ENCODE results near the gene RBP3.

RBP3 gene

DNA sequence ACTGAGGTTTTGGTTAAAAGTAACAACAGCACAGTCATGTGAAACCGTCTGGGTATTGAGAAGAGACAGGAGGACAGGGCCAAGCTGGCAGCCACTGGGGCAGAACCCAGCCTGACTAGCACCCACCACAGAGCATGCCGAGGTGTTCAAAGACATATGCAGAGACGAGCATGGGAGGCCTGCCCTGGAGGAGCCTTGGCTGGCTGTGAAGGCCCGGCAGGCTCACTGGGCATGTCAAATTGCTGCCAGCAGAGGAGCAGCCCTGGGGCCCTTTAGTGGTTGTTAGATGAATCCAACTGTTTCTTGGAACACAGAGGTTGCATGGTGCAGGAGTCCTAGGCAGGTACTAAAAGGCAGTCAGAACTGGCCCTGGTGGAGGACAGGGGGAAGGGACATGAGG lies 30.9 kb upstream of the RBP3 start:
- in situ Hi-C loops (cut with MboI; ENCODE audit: low sequenced_read_pairs): no loop called here

DNA sequence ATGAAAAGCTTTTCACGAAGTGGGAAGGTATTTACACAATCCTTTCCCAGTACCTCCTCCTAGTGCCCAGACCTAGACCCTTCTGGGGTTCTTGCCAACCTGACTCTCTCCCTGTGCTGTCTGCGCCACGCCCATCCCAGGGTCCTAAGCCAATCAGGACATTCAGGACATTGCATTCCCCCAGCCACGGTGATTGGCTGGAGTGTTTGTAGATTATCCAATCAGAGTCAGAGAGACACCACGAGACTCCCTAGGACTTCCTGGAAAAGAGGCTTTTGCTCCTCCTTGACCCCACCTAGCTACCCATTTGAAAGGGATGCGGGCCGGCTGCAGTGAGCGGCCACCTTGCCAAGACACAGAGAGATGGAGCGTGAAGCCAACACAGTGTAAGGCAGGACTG lies 29.5 kb upstream of the RBP3 start:
- in situ Hi-C loops (cut with MboI; ENCODE audit: low sequenced_read_pairs): no loop called here

DNA sequence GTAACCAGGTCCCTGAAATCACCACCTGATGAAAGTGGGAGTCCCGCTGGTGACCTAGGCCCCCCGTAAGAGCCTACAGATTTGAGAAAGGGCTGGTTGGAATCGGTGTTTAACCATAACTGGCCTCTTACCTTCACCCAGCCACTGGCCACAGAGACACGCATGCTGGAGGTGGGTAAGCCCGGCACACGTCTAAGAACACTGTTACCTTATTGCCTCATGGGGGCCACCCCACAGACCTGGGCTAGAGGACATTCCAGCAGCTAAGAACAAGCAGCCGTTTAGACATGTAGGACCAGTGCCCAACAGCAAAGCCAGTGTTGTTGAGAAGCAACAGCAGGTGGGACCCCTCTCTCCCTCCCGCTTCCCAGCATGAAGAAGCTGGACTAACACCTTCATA lies 28.4 kb upstream of the RBP3 start:
- in situ Hi-C loops (cut with MboI; ENCODE audit: low sequenced_read_pairs): no loop called here

DNA sequence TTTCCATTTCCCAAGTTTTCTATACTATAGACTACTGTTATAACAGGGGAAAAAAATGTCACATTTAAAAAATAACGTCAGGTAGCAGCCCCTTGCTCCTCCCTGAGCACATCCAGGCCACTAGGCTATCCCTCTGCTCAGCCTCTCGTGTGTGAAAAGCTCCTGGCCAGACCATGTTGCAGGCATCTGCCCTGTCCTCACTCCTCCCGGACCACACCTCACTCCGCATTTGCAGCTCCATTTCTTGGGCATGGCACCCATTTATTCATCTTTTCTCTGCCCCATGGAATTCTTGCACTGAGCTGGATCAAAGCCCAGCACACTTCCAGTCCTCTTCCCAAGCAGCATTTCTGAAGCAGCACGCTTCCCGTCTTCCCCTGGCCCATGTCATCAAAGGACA lies 27.4 kb upstream of the RBP3 start:
- in situ Hi-C loops (cut with MboI; ENCODE audit: low sequenced_read_pairs): no loop called here

DNA sequence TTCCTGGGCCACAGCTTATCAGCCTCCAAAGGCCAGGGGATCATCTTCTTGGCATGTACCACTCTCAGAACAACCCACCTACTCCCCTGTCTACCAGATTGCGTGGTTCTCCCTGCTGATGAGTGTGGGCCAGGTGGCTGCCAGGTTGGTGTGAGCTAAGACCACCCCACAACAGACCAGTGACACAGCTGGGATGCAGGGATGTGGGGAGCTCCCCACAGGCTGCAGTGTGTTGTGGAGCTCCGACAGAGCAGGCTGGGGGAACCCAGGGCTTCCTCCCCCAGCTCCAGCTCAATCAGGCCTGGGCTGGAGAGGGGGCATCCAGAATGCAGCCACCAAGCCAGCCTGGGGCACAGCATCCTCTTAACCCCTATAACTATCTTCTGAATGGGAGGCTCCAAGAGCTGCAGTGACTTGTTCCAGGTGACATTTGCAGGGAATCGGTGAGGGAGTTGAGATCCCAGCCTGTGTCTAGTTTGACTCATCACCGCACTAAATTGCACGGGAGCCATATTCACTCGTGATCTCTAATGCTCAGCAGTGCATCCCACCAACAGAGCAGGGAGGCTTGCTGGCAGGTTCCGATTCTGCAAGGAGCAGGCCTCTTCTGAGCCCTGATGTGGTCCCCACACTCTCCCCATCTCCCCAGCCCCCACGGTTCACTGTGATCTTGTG lies 26.5 kb upstream of the RBP3 start:
- in situ Hi-C loops (cut with MboI; ENCODE audit: low sequenced_read_pairs): no loop called here

DNA sequence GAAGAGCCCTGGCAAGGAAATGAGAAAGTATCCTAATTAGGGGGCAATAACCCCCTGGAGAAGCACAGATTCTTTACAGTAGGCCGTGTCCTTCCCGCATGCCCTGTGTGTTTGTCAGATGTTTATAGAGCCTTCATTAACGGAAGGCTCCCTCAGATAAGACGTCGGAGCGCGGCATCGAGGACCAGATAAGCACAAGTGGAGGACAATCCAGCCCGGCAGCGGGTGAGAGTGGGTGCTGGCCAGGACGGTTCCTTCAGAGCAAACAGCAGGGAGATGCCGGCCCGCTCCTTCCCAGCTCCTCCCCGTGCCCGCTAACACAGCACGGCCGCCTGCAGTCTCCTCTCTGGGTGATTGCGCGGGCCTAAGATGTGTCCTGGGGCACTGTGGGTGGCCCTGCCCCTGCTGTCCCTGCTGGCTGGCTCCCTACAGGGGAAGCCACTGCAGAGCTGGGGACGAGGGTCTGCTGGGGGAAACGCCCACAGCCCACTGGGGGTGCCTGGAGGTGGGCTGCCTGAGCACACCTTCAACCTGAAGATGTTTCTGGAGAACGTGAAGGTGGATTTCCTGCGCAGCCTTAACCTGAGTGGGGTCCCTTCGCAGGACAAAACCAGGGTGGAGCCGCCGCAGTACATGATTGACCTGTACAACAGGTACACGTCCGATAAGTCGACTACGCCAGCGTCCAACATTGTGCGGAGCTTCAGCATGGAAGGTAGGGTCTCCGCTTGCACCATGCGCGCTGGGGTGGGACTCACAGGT lies 25.7 kb upstream of the RBP3 start, which contains the start of gene GDF2:
Gene GDF2, plus strand, starts transcription at position 155 of the 762 bp plus-strand sequence. Its CDS starts 215 bp downstream, at position 370.
- in situ Hi-C loops (cut with MboI; ENCODE audit: low sequenced_read_pairs): no loop called here

DNA sequence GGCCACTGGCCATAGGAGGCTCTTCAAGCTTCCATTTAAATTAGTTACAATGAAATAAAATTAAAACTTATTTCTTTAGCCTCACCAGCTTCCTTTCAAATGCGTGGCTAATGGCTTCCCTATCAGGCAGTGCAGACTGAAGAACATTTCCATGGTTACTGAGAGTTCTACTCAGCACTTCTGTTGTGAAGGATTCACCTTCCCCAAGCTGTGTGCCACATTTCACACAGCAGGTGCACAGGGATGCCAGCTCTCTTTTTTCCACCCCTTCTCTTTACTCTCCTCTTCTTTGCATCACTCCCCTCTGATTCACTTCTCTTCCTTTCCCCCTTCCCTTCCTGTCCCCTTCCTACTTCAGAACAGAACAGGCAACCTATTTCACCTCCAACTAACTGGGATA lies 25.1 kb upstream of the RBP3 start:
- in situ Hi-C loops (cut with MboI; ENCODE audit: low sequenced_read_pairs): no loop called here

DNA sequence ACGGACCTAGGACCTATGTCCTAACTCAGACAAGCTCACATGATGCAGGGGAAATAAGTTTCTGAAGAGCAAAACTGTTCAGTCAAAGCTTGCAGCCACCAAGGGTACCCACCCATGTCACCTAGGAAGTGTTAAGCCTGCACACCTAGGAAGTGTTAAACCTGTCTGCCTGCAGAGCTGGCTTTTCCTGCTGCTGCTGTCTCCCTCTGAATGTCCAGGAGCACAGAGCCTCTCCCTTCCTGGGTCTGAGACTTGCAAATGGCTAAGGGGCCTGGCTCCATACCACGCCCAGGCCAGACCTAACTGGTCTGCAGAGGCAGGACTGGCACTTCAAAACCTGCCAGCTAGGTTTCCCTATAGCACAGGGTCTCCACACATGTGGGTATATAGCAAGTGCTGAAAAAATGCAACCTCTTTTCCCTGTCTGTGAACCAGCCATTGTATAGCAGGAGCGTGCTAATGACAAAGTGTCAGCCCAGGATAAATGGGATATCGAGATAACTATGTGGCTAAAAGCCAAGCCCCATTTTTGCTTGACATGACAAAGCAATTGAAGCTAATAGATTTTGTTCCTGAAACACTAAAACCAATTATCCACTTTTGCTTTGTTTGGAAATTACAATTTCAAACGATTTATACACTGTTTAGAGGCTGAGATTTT lies 24.4 kb upstream of the RBP3 start:
- in situ Hi-C loops (cut with MboI; ENCODE audit: low sequenced_read_pairs): no loop called here

DNA sequence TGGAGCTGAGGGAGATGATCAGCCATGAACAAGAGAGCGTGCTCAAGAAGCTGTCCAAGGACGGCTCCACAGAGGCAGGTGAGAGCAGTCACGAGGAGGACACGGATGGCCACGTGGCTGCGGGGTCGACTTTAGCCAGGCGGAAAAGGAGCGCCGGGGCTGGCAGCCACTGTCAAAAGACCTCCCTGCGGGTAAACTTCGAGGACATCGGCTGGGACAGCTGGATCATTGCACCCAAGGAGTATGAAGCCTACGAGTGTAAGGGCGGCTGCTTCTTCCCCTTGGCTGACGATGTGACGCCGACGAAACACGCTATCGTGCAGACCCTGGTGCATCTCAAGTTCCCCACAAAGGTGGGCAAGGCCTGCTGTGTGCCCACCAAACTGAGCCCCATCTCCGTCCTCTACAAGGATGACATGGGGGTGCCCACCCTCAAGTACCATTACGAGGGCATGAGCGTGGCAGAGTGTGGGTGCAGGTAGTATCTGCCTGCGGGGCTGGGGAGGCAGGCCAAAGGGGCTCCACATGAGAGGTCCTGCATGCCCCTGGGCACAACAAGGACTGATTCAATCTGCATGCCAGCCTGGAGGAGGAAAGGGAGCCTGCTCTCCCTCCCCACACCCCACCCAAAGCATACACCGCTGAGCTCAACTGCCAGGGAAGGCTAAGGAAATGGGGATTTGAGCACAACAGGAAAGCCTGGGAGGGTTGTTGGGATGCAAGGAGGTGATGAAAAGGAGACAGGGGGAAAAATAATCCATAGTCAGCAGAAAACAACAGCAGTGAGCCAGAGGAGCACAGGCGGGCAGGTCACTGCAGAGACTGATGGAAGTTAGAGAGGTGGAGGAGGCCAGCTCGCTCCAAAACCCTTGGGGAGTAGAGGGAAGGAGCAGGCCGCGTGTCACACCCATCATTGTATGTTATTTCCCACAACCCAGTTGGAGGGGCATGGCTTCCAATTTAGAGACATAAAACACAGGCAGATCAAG lies 22.6 kb upstream of the RBP3 start:
- in situ Hi-C loops (cut with MboI; ENCODE audit: low sequenced_read_pairs): no loop called here

DNA sequence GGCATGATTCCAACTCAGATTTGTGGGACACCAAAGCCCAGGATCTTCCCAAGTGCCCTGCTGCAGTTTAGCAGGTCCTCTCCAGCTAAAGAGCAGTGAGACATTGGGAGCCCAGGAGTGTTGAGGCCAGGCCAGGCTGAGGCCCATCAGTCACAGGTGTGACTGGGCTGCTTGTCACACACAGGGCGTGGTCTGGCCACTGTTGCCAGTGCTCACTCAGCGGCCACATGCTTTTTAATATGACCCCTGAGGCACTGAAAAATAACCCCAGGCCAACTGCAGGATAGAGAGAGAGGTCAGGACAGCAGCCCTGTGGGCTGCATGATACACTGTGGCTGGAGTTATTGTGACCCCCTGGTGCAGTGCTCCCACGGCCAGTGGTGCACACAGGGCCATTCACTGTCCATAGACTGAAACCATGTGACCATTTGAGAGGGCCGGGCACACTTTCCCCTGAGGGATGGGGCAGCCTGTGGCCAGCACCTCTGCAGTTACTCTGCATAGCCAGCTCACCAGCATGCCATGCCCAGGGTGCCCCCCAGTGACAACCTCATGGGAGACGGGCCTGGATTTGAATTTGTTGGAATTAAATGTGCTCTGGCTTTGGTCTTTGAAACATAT lies 21.7 kb upstream of the RBP3 start:
- in situ Hi-C loops (cut with MboI; ENCODE audit: low sequenced_read_pairs): no loop called here

DNA sequence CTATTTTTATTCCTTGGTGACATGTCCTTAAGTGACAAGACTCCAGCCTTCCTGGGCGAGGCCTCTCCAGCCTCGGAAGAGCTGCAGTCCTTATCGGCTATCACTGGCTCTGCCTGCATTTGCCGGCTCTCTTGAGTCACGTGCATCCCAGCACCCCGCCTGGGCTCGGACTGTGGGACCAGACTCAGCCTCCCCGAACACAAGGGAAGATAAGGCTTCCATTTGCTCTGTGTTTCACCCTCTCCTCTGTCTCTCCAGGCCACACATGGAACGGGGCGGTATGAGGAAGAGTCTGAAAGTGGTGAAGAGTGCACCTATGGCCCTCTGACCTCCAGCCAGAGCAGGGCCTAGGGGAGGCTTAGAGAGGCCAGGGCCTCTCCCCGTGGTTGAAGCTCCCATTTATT lies 21.2 kb upstream of the RBP3 start:
- in situ Hi-C loops (cut with MboI; ENCODE audit: low sequenced_read_pairs): no loop called here

DNA sequence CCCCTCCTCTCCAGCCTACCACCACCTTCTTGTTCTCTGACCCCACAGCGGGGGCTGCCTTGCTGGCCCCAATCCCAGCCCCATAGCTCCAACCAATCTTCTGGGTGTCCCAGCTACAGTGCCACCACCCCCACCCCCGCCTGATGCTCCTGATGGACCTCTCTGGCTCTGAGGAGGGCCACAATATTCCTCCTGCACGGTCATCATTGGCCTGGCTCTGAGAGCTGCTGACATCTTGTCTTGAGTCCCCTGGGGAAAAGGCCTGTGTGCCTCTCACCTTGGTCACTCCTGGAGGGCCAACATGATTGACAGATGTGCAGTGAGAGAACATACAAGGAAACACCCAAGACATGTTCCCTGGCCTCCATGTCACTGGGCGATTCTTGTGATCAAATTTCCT lies 18.3 kb upstream of the RBP3 start:
- in situ Hi-C loops (cut with MboI; ENCODE audit: low sequenced_read_pairs): no loop called here

DNA sequence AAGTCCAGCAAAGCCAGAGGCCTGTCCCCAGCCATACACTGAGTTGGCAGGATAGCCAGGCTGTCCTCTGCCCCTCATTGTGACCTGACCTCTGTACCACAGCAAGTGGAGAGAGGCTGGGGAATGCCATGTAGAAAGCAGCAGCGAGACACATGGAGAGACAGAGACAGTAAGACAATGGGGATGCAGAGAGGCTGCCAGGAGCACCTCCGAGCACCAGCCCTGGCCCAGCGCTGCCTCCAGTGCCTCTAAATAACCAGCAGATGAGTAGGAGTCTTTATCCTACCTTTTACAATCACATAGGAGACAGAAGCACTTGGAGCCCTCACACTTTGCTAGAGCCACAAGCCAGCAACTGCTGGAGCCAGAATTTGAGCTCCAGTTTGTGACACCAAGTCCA lies 17.8 kb upstream of the RBP3 start:
- in situ Hi-C loops (cut with MboI; ENCODE audit: low sequenced_read_pairs): no loop called here

DNA sequence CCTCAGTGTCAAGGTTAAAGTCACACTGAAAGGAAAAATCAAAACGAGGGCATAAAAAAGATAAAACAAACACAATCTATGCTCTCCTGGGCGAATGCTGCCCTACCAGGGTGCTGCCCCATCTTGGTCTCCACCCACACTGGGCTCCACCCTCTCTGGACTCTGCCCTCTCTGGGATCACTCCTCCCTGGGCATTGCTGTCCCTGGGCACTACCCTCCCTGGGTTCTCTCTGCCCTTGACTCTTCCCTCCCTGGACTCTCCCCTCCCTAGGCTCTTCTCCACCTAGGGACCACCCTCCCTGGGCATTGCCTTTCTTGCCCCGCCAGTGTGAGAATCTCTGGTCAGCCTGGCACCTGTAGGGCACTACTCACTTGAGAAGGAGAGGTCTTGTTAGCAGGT lies 17.4 kb upstream of the RBP3 start:
- in situ Hi-C loops (cut with MboI; ENCODE audit: low sequenced_read_pairs): no loop called here

DNA sequence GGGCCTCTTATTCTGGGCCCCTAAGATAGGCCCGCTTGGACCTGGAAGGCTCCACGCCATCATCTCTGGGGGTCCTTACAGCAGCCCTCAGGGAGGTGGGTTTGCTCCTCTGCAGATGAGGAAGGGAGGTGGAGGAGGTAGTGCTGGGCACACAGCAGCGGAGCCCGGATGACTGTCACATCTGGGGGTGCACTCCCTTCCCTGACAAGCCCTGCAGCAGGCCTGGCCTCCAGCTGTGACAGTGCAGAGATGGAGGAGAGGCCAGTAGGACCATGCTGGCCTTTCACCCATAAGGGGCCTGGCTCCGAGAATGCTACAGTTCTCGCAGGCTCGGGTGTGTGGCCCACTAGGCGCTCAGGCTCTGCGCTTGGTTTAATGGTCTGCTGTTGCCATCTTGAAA lies 16.7 kb upstream of the RBP3 start:
- in situ Hi-C loops (cut with MboI; ENCODE audit: low sequenced_read_pairs): no loop called here

DNA sequence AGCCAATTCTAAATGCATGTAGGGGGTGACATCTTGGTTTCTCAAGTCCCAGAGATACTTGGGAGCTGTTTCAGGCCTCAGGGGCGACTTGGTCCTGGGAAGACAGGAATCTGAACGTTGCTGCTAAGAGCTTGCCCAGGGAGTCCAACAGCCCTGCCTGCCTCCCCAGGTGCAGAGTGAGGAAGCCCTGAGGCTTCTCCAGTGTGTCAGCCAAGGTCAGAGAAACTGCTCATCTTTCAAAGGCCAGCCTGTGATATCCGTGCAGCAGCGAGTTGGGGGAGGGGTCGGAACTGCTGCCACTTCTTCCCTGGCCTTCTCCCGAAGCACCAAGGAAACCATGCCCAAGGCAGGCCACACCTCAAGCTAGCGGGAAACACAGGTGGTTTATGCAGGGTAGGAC lies 16.2 kb upstream of the RBP3 start:
- in situ Hi-C loops (cut with MboI; ENCODE audit: low sequenced_read_pairs): no loop called here

DNA sequence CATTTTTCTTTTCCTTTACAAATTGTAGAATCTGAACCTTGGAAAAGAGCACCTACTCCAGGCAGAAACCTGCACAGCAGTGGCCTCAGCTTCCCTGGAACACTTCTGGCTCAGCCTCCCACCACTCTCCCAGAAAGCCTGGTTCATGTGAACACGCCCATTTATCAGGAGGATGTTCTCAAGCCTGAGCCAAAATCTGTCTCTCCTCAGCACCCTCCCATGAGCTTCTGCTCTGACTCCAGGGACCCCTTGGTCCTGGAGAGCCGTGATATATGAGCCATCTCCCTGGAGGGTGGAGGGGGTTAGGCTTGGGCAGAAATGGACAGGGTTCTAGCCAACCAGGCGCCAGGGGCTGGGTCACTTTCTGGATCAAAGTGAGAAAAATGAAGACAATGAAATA lies 15.8 kb upstream of the RBP3 start:
- in situ Hi-C loops (cut with MboI; ENCODE audit: low sequenced_read_pairs): no loop called here

DNA sequence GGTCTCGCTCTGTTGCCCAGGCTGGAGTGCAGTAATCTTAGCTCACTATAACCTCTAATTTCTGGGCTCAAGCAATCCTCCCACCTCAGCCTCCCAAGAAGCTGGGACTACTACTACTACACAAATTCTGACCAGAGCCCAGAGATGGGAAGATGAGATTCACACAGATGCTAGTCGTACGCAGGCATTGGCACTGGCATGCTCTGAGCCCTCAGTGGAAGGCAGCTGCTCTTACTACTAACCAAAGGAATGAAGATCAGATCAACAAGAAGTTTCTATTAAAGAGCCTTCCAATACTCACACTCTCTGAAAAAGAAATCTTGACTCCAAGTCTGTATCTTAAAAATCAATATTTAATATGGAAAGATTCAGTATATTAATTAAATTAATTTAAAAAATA lies 15.2 kb upstream of the RBP3 start:
- in situ Hi-C loops (cut with MboI; ENCODE audit: low sequenced_read_pairs): no loop called here

DNA sequence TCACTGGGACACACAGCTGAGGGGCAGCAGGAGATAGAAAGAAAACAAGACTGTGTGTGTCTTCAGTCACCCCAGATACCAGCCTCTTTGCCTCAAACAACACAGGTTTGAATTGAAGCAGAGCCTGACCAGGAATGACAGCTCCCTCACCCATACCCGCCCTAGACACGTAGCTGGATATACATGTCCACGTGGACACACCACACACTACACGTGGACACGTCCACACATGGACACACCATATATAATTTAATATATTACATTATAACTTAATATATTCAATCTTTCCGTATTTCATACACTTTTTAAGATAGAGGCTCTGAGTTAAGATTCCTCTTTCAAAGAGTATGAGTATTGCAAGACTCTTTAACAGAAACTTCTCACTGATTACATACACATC lies 14.6 kb upstream of the RBP3 start:
- in situ Hi-C loops (cut with MboI; ENCODE audit: low sequenced_read_pairs): no loop called here

DNA sequence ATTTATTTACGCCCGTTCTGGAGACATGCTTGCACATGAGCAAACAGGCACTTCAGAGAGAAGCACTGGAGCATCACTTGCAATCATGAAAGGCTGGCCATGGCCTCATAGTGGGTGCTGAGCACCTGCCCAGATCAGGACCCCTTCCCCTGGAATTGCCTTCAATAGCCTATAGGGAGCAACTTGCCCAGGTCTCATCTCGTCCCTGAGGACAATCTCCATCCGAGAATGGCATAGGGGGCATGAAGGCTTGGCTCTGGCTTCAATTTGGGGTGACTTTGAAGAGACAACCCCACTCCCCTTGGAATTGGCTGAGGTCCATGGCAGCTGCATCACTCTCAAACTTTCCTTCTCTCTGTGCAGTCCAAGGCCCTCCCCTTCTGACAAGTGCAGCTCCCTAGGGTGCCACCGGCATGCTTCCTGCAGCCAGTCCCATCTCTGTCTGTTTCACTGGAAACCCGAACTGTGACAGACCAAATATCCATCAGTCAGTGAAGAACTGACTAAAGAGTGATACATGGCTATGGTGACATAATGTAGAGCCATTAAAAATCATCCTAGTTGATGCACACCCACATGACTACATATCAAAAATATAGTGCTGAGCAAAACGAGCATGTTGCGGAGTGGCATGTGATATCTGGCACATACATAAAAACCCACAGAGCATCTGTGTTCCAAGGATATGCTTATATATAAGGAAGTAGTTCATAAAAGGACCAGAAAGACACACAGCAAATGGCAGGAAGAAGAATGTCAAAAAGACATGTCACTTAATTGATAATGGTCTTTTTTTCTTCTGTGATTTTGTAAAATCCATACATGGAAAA lies 13.5 kb upstream of the RBP3 start:
- in situ Hi-C loops (cut with MboI; ENCODE audit: low sequenced_read_pairs): no loop called here

Measured in HL-60/S4 (cell line).